IgD-negative memory B cell (primary cell): ENCODE data around the gene ARHGAP24. TPM values are rescaled to one million over a fixed set of nuclear protein-coding genes. Genes with fewer than 3 reads are reported as not detected.
"Not testable (repeated sequence)": the region's sequence is repeated elsewhere in the genome, so short reads cannot be mapped to it uniquely, and the experiment has no call there.

Source experiments
- H3K27ac Mint-ChIP-seq, 3 donors: one replicate each; pipeline ENCODE4 v1.8.0; 2020 to 2022; ENCODE audit warnings: mild to moderate bottlenecking in 3 of 3, mixed read lengths in 3 of 3, moderate library complexity in 1 of 3
- H3K27me3 Mint-ChIP-seq: one replicate; pipeline ENCODE4 v1.8.0; 2021; ENCODE audit warnings: mixed read lengths
- H3K36me3 Mint-ChIP-seq: one replicate; pipeline ENCODE4 v1.8.0; 2020; ENCODE audit warnings: mild to moderate bottlenecking, mixed read lengths
- H3K4me1 Mint-ChIP-seq, 3 donors: one replicate each; pipeline ENCODE4 v1.8.0; 2020 to 2022; ENCODE audit warnings: mixed read lengths in 3 of 3, mild to moderate bottlenecking in 1 of 3
- H3K4me3 Mint-ChIP-seq, 4 donors: one replicate each; pipeline ENCODE4 v1.8.0; 2020 to 2022; ENCODE audit warnings: mild to moderate bottlenecking in 4 of 4, mixed read lengths in 4 of 4, moderate library complexity in 3 of 4
- H3K9me3 Mint-ChIP-seq, 3 donors: one replicate each; pipeline ENCODE4 v1.8.0; 2020 to 2021; ENCODE audit warnings: mixed read lengths in 3 of 3, mild to moderate bottlenecking in 1 of 3
- polyA plus RNA-seq: library from polyadenylated mRNA; unstranded; fragments of 300-500 nt; fragmentation: Illumina TruSeq; gene quantifications from one replicate; pipeline ENCODE4 v1.2.3, GENCODE V29; 2021

The ARHGAP24 gene
- polyA plus RNA-seq, 1 donor from 2014 or later, result 93.4 TPM

DNA sequence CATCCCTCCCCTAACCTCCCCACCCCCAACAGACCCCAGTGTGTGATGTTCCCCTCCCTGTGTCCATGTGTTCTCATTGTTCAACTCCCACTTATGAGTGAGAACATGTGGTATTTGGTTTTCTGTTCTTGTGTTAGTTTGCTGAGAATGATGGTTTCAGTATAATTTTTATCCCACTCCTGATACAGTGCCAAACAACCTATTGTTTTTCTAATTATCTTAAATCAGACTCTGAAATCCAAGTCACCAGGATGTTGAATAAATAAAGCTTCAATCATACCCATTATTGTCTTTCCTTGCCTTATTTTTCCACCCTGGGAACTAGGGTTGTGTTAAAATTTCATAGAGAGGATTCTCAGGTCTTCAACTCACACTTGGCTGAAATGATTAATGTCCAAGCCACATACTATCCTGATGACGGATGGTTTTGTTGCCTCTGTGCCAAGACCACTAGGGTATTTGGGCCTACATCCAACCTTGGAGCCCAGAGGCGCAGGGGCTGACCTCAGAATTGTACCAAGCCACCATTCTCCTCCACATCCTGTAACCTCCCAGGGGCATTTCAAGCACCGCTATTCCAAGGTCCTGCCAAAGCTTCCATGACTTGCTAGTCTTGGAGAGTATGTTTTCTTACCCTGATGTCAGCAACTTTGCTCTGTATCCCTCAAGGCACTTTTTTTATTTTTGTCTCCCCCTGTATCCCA lies 332.4 kb downstream of the ARHGAP24 start:
- Mint-ChIP-seq H3K9me3 (no peaks in the 10 kb centered on the region), H3K27ac (peak overlapping the region in 1 of 3 donors; percentile 8), H3K27me3 (no peaks in the 10 kb centered on the region), H3K36me3 (peaks cover 9% of the 10 kb centered on the region), H3K4me1 (peaks cover 2 to 43% (median 14%) of the 10 kb centered on the region in 3 donors), H3K4me3 (no peak overlapping the region)

DNA sequence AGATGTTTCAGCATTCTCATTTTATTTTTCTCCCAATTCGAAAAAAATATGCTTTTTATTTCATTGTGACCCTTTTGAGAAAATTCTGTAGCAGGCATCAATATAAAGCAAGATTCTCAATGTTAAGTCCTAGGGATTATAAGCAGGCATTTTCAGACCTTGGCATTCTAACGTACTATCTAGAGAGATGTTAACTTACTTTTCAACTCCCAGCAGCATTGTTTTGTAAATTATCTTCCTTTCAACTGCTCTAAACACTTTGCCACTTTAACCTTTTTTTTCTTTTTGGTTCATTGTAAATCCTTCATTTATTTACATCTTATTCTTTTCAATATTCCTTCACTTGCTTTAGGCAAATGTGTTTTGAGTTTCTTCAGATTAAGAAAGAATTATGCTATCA lies 333.2 kb downstream of the ARHGAP24 start:
- peak overlapping the region in 1 of 4 donors; percentile 28 for H3K4me3 Mint-ChIP-seq
- H3K27me3 Mint-ChIP-seq, result no peaks in the 10 kb centered on the region
- H3K27ac Mint-ChIP-seq, result peak overlapping the region in 1 of 3 donors; percentile 8
- H3K36me3 Mint-ChIP-seq, result peaks cover 9% of the 10 kb centered on the region
- H3K9me3 Mint-ChIP-seq, result no peaks in the 10 kb centered on the region
- H3K4me1 Mint-ChIP-seq, result peaks cover 6 to 43% (median 18%) of the 10 kb centered on the region in 3 donors

DNA sequence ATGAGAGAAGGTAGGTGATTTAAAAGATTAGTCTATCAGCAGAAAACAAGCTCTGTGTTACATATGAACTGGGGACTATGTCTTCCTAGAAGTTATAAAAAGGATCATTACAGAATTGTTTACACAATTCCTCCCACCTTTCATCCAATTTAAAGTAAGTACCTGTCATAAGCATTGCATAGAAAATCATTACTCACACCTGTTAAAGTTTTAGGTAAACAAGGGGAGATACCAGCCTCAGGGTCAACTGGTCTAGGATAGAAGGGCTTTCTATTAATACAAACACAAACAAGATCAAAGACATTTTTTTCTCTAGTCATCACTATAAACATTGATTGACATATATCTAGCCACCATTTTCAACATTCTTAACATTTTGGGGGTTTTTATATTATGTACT lies 333.9 kb downstream of the ARHGAP24 start:
- H3K36me3 Mint-ChIP-seq, result peaks cover 11% of the 10 kb centered on the region
- H3K27ac Mint-ChIP-seq, result peak overlapping the region in 1 of 3 donors; percentile 8
- no peaks in the 10 kb centered on the region for H3K9me3 Mint-ChIP-seq
- no peaks in the 10 kb centered on the region for H3K27me3 Mint-ChIP-seq
- peaks cover 6 to 38% (median 15%) of the 10 kb centered on the region in 3 donors for H3K4me1 Mint-ChIP-seq
- H3K4me3 Mint-ChIP-seq, result no peak overlapping the region

DNA sequence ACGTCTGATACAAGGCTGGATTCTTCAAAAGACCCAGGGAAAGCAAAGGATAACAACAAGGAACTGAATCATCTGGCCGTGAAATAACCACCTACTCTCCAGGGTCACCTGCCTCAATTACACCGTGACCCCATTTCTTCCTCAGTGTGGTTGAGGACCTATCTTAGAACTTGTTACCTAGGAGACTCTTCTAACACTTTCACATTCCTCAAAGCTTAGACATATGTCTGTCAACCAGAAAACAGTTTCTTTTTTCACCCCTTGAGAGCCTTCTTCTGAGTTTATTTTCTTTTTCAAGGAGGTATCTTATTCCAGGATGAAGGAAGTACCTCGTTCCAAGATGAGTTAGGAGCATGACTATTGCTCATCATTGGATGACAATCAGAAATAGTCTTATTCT lies 337.8 kb downstream of the ARHGAP24 start:
- Mint-ChIP-seq H3K9me3 (no peaks in the 10 kb centered on the region), H3K4me3 (no peak overlapping the region), H3K27me3 (no peaks in the 10 kb centered on the region), H3K36me3 (peaks cover 9% of the 10 kb centered on the region), H3K27ac (no peak overlapping the region), H3K4me1 (peaks cover 7 to 43% (median 13%) of the 10 kb centered on the region in 3 donors)

DNA sequence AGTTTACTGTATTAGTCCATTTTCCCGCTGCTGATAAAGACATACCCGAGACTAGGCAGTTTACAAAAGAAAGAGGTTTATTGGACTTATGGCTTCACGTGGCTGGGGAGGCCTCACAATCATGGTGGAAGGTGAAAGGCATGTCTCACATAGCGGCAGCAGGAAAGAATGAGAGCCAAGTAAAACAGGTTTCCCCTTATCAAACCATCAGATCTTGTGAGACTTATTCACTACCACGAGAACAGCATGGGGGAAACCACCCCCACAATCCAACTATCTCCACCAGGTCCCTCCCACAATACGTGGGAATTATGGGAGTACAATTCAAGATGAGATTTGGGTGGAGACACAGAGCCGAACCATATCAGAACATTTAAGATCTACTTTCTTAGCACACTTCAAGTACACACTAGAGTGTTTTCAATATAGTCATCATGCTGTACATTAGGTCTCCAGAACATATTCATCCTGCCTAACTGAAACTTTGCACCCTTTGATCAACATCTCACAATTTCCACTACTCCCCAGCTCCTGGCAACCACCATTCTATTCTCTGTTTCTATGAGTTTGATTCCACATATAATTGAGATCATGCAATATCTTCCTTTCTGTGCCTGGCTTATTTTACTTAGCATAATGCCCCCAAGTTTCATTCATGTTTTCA lies 341.0 kb downstream of the ARHGAP24 start:
- Mint-ChIP-seq H3K4me3 (no peak overlapping the region), H3K27ac (peak overlapping the region in 1 of 3 donors; percentile 0), H3K27me3 (no peaks in the 10 kb centered on the region), H3K4me1 (peaks cover 9 to 27% (median 14%) of the 10 kb centered on the region in 3 donors), H3K36me3 (peaks cover 8% of the 10 kb centered on the region), H3K9me3 (no peaks in the 10 kb centered on the region)

DNA sequence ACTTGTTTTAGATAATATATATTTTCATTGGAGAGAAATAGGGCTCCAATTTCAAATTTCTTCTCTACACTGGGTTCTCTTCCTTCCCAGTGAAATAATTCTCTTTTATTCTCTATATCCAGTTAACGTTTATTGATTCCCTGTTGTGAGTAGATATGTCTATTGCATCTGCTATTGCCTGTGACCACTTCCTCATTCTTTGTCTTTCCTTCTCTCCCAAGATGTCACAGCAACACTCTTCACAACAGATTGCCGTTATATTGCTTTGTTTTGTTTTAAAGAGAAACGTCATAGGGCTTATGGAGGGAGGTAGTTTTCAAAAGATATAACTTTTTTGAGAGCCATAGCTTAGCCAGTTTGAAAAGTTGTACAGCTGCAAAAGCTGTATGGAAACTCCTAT lies 343.8 kb downstream of the ARHGAP24 start:
- H3K27me3 Mint-ChIP-seq, result no peaks in the 10 kb centered on the region
- peaks cover 7% of the 10 kb centered on the region for H3K36me3 Mint-ChIP-seq
- no peak overlapping the region for H3K27ac Mint-ChIP-seq
- no peaks in the 10 kb centered on the region for H3K9me3 Mint-ChIP-seq
- H3K4me1 Mint-ChIP-seq, result peaks cover 8 to 32% (median 16%) of the 10 kb centered on the region in 3 donors
- H3K4me3 Mint-ChIP-seq, result no peak overlapping the region

DNA sequence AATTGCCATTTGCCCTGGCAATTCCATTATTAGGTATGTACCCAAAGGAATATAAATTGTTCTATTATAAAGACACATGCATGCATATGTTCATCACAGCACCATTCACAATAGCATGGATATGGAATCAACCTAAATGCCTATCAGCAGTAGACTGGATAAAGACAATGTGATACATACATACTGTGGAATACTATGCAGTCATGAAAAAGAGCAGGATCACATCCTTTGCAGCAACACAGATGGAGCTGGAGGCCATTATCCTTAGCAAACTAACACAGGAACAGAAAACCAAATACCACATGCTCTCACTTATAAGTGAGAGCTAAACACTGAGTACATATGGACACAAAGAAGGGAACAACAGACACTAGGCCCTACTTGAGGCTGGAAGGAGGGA lies 345.2 kb downstream of the ARHGAP24 start:
- H3K9me3 Mint-ChIP-seq, H3K27me3 Mint-ChIP-seq, H3K27ac Mint-ChIP-seq: not testable (repeated sequence)

DNA sequence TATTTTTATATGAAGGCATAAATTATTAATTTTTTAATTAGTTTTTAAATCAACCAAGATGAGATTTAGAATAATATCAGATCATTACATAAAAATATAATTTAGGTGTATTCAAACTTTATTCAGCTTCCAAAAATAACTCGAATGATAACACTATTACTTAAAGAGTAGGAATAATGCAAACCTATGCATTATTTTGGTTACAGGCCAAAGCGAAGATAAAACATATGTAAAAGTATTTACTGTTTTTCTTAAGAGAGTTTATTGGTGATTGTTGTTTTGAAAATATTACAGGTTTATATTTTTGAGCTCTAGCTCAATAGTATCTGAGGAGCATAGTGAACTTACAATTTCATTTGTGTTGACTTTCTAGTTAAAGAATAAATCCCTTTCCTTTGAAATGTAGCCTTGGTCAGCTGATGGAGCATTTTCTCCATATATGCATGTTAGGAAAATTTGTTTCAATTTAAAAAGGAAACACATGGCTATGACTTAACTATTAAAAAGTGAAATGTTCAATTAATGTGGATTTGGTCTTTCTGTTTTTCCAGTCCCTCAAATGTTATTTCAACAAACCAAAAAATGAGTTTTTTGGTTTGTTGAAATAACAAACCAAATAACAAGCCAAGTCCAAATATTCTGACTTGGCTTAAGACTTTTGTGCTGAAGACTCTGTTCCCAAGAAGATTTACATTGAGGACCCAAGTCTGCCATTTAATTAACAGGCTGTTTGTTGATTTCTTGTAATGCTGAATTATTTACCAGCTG lies 346.9 kb downstream of the ARHGAP24 start:
- H3K36me3 Mint-ChIP-seq, result peaks cover 3% of the 10 kb centered on the region
- no peaks in the 10 kb centered on the region for H3K9me3 Mint-ChIP-seq
- H3K27ac Mint-ChIP-seq, result no peak overlapping the region
- peaks cover 18 to 44% (median 38%) of the 10 kb centered on the region in 3 donors for H3K4me1 Mint-ChIP-seq
- no peak overlapping the region for H3K4me3 Mint-ChIP-seq
- no peaks in the 10 kb centered on the region for H3K27me3 Mint-ChIP-seq

More for the DNA sequence above, 345.2 kb downstream of the ARHGAP24 start:
- H3K36me3 Mint-ChIP-seq, H3K4me3 Mint-ChIP-seq: not testable (repeated sequence)
- H3K4me1 Mint-ChIP-seq, result peaks cover 15 to 43% (median 29%) of the 10 kb centered on the region in 3 donors

DNA sequence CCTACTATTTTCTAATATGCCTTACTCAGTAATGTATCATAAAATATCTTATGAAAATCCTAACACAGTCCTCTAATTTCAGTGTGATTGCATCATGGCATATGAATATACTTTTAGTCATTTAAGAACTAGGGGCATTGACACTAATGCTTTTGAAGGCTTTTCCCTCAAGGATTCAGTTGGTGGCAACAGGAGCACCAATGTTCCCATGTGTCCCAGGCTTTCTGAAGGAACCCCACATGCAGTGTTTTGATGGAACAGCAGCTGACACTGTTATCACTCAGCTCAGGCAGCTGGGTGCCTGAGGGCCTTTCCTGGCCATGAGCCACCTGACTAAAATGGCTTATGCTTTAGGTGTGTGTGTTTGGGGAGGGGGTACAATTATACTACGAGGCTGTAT lies 348.3 kb downstream of the ARHGAP24 start:
- H3K9me3 Mint-ChIP-seq, result no peaks in the 10 kb centered on the region
- H3K27me3 Mint-ChIP-seq, result no peaks in the 10 kb centered on the region
- peaks cover 15 to 41% (median 41%) of the 10 kb centered on the region in 3 donors for H3K4me1 Mint-ChIP-seq
- no peak overlapping the region for H3K4me3 Mint-ChIP-seq
- H3K27ac Mint-ChIP-seq, result no peak overlapping the region
- H3K36me3 Mint-ChIP-seq, result peaks cover 3% of the 10 kb centered on the region

DNA sequence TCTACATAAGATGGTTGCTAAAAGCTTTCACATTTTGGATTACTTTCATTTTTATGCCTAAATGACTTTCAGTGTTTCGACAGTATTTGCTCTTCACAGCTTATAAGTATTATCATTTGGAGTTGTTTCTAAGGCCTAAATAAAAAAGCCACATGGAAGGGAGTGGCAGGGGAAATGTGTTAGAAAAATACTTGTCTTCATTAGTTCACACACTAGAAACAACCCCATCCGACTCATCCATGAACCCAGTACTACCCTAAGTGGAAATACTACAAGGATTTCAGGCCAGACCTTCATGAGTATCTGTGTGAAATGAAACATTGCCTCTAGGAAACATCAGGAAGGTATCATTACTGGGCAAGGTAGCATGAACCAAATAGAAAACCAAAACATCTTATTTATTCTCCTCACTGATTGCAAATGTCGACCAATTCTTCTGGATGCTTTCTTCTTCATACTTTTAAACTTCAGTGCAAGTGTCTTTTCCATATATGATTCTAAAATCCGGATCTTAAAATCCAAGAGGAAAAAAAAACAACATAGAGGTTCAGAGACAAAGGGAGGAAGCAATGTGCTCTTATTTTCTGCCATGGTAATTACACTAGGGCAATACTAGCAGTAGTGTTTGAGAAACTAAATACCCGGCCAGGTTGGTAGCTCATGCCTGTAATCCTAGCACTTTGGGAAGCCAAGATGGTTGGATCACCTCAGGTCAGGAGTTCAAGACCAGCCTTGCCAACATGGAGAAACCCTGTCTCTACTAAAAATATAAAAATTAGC lies 349.4 kb downstream of the ARHGAP24 start:
- H3K36me3 Mint-ChIP-seq, result no peaks in the 10 kb centered on the region
- peak overlapping the region in 1 of 4 donors; percentile 38 for H3K4me3 Mint-ChIP-seq

DNA sequence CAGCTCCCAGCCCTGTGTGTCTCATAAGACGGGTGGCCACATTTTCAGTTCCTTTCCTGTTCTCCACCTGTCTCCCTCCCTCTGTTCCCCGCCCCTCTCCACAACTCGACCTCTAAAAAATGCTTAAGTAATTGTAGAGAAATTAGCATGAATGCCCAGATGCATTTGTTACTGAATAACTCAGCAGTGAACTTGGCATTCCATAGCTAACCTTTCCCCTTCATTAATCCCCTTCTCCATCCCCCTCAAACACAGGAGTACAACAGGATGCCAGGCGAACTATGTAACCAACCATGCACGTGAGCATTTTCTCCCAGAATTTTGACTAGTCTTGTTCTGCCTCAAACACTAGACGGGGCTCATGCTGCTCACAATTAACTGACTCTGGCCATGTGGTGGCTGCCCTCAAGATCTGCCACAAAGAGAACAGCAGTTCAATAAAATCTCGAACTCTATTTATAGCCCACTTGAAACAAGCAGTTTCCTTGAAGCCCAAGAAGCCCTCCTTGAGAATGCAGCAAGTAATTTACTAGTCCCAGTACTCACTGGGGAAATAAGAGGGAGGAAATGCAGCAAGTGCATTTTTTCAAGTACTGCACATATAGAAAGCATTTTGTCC lies 351.2 kb downstream of the ARHGAP24 start:
- Mint-ChIP-seq H3K27me3 (no peaks in the 10 kb centered on the region), H3K4me1 (peaks cover 15 to 48% (median 44%) of the 10 kb centered on the region in 3 donors), H3K27ac (peak overlapping the region; percentile 59 to 75 (median 62)), H3K36me3 (no peaks in the 10 kb centered on the region), H3K9me3 (no peaks in the 10 kb centered on the region), H3K4me3 (peak overlapping the region in 1 of 4 donors; percentile 24)

More for the DNA sequence above, 349.4 kb downstream of the ARHGAP24 start:
- Mint-ChIP-seq H3K4me1 (peaks cover 15 to 42% (median 38%) of the 10 kb centered on the region in 3 donors), H3K27me3 (no peaks in the 10 kb centered on the region), H3K9me3 (no peaks in the 10 kb centered on the region), H3K27ac (peak overlapping the region in 1 of 3 donors; percentile 1)

DNA sequence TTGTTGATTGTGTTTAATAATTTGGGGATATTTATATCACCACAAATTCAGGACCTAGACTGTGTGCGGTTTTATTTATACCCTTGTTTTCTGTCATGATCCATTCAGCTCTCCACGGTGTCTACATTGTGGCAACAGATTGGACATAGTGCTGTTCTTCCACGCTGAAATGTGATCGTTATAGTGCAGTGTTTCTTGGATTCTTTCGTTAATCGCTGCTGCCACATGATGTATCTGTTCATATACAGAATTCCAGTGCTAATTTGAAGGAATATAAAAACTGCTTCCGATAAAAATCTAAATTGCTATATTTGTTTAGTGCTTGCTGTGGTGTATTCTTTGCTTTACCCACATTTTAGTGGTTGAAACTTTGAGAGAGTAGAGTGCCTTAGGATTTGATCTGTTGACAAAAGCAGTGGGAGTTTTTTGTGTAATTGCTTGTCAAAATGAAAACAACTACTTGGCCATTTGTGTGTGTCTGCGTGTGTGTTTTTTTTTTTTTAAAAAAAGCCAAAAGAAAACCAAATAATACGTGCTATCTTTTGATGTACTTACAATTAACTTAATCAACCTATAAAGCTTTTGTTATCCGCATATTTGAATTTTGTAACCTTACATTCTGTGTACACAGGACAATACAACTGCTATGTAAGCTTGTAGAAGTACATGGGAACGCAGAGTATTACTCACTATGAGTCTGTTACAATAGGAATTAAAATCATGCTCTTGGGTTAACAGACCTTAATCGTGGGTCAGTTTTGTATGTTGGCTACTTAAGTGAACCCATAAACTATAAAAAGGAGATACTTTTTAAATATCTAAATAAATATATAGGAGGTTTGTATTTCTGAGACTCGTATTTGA lies 353.3 kb downstream of the ARHGAP24 start:
- H3K27me3 Mint-ChIP-seq, result no peaks in the 10 kb centered on the region
- H3K4me3 Mint-ChIP-seq, result no peak overlapping the region
- H3K9me3 Mint-ChIP-seq, result no peaks in the 10 kb centered on the region
- no peaks in the 10 kb centered on the region for H3K36me3 Mint-ChIP-seq
- peaks cover 16 to 53% (median 50%) of the 10 kb centered on the region in 3 donors for H3K4me1 Mint-ChIP-seq
- no peak overlapping the region for H3K27ac Mint-ChIP-seq

DNA sequence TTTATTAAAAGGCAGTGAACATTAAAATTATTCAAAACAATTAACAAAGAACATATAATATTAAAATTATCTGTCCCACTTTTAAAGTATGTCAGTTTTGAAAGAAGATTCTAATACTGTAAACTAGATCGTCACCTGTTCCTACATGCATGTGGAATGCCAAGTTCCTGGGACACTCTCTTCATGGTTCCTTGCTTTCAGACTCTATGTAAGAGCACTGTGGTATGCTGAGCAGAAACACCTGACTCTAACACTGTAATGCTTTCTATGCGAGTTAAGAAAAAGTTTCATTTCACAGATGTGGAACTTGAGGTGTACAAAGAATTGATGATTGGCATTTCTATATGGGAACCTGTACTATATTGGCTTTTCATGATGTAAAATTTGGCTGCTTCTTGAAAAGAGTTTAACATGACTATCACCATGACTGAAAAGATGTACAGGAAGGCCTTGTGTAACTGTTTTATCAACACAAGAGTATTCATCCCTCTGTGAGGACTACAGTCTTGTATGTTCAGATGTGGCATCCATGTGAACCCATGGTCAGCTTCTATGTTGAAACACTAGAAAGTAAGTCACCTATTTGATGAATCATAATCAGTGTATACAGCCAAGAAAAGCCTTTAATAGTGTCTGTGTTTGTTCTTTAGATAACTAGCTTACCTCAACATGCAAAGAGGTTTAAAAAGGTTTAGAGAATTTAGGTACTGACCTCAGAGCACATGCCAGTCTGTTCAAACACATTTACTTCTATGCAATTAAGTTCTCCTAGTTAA lies 354.5 kb downstream of the ARHGAP24 start:
- Mint-ChIP-seq H3K27me3 (no peaks in the 10 kb centered on the region), H3K4me1 (peaks cover 14 to 49% (median 43%) of the 10 kb centered on the region in 3 donors), H3K36me3 (peaks cover 3% of the 10 kb centered on the region), H3K9me3 (no peaks in the 10 kb centered on the region), H3K4me3 (no peak overlapping the region), H3K27ac (no peak overlapping the region)
